HG02884 (cell line): ENCODE results near the gene GGPS1.
"Not testable (repeated sequence)": the region's sequence is repeated elsewhere in the genome, so short reads cannot be mapped to it uniquely, and the experiment has no call there.

Experiments used
- ATAC-seq: cut with Tn5 transposase; IDR thresholded peaks from one replicate; pipeline ENCODE4 v1.9.1; 2021; ENCODE audit warnings: mild to moderate bottlenecking, moderate library complexity; ENCODE audit not compliant: unreplicated experiment

The GGPS1 gene

DNA sequence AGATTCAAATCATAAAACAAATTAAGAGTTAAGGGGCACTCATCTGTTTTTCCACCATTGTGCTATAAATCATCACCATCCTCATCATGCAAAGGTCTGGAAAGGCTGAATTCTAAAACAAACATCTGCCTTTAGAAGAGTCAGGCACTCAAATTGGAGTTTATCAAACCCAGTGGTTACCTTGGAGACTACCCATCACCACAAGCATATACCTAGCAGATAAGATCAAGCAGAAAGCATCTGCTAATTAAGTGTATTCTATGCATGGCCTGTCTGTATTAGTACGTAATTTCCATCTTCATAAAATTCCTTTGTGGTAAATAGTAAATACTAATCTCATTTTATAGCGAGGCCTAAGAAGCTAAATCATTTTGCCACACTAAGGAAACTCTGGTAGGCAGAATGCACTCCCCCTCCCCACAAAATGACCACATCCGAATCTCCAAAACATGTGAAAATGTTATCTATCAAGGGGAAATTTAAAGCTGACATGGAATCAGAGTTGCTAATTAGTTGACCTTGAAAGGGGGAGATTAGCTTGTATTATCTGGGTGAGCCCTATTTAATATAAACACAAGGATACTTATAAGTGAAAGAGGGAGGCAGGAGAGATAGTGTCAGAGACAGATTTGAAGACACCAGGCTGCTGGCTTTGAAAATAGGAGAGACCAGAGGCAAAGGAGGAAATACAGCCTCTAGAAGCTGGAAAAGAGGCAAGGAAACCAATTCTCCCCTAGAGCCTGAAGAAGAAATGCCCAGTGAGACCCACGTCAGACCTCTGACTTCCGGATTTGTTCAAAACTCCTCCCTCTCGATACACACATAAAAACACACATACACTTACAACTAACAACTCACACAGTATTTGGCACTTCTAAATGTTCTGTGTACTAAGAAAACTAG, 23.6 kb upstream of the GGPS1 start:
- ATAC-seq = no peak

- no peak for ATAC-seq
Observed at GRCh38 chr1:235307158-235308124, 20.9 kb upstream of the GGPS1 start.

GRCh38 chr1:235309206-235309605, 19.2 kb upstream of the GGPS1 start:
- not testable (repeated sequence) for ATAC-seq

- ATAC-seq = no peak
Observed at GRCh38 chr1:235313262-235313661, 15.1 kb upstream of the GGPS1 start.

DNA sequence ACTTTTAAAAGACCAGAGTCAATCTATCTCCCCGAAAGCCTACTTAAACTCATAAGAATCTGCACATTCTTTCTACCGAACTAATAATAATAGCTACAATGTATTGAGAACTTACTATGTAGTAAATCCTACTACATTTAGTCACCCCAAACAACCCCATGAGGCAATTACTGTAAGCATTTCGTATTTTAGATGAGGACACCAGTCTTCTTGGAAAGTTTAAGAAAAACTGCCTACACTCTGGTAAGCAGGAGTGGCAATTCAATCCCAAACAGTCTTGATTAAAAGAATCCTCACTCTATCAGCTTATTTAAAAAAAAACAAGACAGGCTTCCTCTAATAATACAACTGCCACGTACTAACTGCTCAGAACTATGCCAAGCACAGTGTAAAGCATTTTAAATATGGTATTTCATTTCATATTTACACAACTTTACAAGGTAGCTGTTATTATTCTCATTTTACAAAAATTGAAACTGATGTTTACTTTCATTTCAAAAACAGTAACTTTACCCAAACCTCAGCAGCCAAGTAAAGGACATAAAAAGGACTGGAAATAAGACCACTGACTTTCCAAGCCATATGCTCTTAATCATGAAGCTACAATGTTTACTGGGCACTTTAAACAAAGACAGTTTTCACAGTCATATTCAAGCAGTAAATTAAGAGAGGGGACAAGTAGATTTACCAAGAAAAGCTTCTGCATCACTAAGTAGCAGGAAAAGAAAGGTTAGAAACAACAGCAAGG, 14.3 kb upstream of the GGPS1 start:
- no peak for ATAC-seq

GRCh38 chr1:235315173-235315572, 13.2 kb upstream of the GGPS1 start:
- ATAC-seq = no peak

DNA sequence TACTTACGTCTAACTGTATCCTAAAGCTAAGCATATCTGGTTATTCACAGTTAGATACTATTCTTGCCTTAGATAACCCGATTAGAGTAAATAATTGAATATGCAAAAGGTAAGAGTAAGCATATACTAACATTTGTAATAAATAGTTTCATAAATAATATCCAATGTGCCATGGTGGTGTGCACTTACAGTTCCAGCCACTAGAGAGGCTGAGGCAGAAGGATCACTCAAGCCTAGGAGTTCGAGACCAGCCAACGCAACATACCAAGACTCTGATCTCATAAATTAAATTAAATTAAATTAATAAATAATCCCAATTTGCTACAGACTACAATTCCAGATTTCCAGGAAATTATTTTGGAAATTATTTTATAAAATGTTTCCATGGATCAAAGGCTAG, 12.6 kb upstream of the GGPS1 start:
- no peak for ATAC-seq

GRCh38 chr1:235317168-235317567, 11.2 kb upstream of the GGPS1 start:
- ATAC-seq = peak; percentile 65

DNA sequence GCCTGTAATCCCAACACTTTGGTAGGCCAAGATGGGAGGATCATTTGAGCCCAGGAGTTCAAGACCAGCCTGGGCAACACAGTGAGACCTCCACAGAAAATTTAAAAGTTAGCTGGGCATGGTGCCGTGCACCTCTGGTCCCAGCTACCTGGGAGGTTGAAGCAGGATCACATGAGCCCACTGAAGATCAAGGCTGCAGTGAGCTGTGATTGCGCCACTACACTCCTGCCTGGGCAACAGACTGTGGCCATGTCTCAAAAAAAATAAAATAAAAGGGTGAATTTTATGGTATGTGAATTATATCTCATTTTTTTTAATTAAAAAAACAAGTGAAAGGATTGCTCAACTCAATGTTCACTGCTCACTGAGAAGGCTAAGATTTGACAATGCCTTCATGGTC, 9.1 kb upstream of the GGPS1 start:
- ATAC-seq = no peak

GRCh38 chr1:235320521-235321179, 7.7 kb upstream of the GGPS1 start:
- no peak for ATAC-seq

DNA sequence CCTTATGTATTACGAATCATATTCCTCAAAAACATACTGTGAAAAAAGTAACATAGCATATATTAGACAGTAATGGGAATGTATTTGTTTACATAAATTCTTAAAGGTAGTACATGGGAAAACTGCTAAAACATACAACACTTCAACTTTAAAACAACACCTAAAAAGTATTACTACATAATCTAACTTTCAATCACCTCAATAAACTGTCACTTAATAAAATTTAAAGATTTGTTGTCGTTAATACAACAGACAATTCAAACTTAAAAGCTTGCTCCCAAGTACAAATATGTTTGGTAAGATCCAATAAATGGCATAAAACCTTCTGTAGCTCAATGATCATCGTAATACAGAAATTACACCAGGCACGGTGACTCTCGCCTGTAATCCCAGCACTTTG, 4.1 kb upstream of the GGPS1 start:
- no peak for ATAC-seq

DNA sequence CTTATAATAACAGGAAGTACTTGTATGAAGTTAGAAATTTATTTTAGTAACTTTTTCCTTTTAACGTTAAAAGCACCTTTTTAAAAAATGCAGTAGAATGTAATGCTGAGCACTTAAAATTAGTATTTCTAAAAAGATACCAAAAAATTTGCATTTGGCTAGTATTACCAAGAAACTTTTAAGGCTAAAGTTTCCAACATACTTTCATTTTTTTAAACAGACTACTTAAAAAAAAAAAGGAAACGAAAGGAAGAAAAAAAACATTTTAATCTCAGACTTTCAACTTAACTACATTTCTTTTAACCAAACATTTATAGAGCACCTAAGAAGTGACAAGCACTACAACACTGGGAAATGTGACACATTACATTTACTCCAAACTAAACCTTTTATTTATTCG, 3.2 kb upstream of the GGPS1 start:
- ATAC-seq = no peak

DNA sequence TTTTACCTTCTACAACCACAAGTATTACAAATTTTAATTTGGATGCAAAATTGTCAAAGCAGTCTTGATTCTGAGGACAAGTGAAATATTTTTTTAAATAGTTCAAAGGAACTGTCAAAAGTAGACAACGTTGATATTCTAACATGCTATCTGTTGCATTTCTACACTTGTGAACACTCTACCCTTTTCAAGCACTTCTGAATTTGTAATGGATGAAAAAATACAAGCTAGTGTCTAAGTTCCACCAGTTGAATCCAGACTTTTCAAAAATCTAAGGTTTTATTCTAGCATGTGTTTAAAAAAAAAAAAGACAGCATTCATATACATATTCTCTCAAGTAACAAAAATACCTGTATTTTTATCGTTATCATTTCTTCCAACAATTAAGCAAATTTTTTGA, 2.5 kb upstream of the GGPS1 start:
- no peak for ATAC-seq

- ATAC-seq = no peak
Observed at GRCh38 chr1:235326719-235327558, 1.4 kb upstream of the GGPS1 start.

- peak; percentile 4 for ATAC-seq
Observed at GRCh38 chr1:235327559-235328270, 655 bp upstream of the GGPS1 start, which contains the start of gene ARID4B. Gene ARID4B, minus strand, starts transcription at chr1:235328179. Its CDS starts 1,260 bp downstream, at chr1:235326919.

DNA sequence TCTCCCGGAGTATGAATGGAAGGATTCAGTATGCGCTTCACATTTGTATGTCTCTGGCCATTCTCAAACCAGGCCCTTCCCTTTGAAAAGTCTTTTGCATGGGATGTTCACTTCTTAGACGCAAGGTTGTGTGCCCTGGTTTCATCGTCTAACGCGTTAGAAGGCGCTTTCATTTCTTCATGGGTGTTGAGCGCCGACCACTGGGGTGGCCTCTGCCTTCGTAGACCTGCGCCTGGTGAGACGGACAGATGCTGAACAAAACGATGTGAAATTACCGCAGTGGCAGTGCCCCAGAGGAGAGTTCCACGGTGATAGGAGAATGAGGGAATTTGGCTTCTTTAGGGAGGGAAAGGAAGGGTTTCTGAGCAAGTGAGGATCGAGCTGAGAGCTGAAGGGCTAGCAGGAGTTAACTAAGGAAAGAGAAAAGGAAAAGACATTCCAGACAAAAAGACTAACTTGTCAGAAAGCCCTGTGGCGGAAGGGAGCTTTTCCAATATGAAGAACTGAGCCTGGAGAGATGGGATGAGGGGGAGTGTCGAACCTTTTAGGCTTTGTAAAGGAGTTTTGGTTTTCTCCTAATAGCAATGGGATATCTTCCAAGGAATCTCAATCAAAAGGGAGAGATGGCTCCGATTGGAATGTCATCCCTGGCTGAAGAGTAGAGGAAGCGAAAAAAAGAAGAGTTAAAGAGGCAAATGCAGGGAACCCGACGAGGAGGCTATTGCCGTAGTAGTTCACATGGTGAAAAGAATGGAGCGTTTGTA, 951 bp downstream of the GGPS1 start:
- ATAC-seq = no peak

- ATAC-seq = no peak
Observed at GRCh38 chr1:235330918-235331285, 2.5 kb downstream of the GGPS1 start.

GRCh38 chr1:235331401-235331800, 3.0 kb downstream of the GGPS1 start:
- no peak for ATAC-seq
